HCT116 (cell line): Measurements from ENCODE around the gene FSCN2. TPM values are rescaled to one million over a fixed set of nuclear protein-coding genes. Genes with fewer than 3 reads are reported as not detected.

Experiments used
- ATAC-seq: fragments of 200-7000 bp; cut with Tn5 transposase; 2 replicates; pipeline ENCODE4 v1.9.1; 2020; ENCODE audit warnings: mild to moderate bottlenecking, moderate library complexity
- Bru-seq: library from RNA; stranded (reverse); fragments of 400-500 nt; gene quantifications from one replicate; lab custom pipeline; 2021; lab: Mats Ljungman, UMichigan
- BruChase-seq, 2 experiments: library from RNA; stranded (reverse); fragments of 400-500 nt; gene quantifications; one replicate each; lab custom pipeline; 2021; lab: Mats Ljungman, UMichigan
- BruUV-seq: library from RNA; stranded (reverse); fragments of 400-500 nt; replicated peaks from 2 replicates; lab custom pipeline; 2021; lab: Mats Ljungman, UMichigan
- CTCF ChIA-PET: fragments of 300-600 bp; sonication (Branson Sonifier 250); formaldehyde crosslinking; loops from one replicate; lab custom pipeline; 2021; ENCODE audit warnings: antibody characterized with exemption; lab: Charles Lee
- POLR2A ChIA-PET: fragments of 300-600, 350-600 bp; sonication (Branson Sonifier 250); formaldehyde crosslinking; loops from one replicate; lab custom pipeline; 2021; ENCODE audit warnings: antibody characterized with exemption; lab: Charles Lee
- RAD21 ChIA-PET, 2 experiments: fragments of 300-600 bp; sonication (Branson Sonifier 250); formaldehyde crosslinking; loops; one replicate each; lab custom pipeline; 2023; ENCODE audit warnings: low total read pairs in 2 of 2; ENCODE audit not compliant: uncharacterized antibody in 2 of 2, unreplicated experiment in 2 of 2, low non-redundant PET in 1 of 2; lab: Charles Lee
- DNase-seq: peaks from one replicate; pipeline ENCODE4 v3.0.0-alpha.2; 2010; ENCODE audit warnings: low read depth, low spot score
- H2AFZ ChIP-seq: fragments of 200-600 bp; shearing (Covaris generic), sonication (generic); 2 replicates; pipeline ENCODE4 v1.6.1; 2017; ENCODE audit warnings: low read depth, mixed run types, mixed read lengths, antibody characterized with exemption, low read length; ENCODE audit not compliant: poor library complexity, severe bottlenecking
- H3K27ac ChIP-seq: 2 replicates; pipeline ENCODE4 v1.5.1; 2012; ENCODE audit warnings: low read depth, low read length
- H3K27me3 ChIP-seq: fragments of 200-600 bp; sonication (generic); 2 replicates; pipeline ENCODE4 v1.6.1; 2016; ENCODE audit warnings: mixed run types, low read length, mixed read lengths; ENCODE audit not compliant: insufficient read depth
- H3K36me3 ChIP-seq, 2 experiments: fragments of 200-500 bp in 1 of 2; fragments of 200-600 bp in 1 of 2; sonication (Bioruptor generic) in 1 of 2; sonication (generic) in 1 of 2; 2 replicates each; pipeline versions ENCODE4 v1.5.1 to v1.6.1; 2014 to 2016; ENCODE audit warnings: low read length in 2 of 2, inconsistent platforms in 1 of 2, mixed read lengths in 1 of 2, mixed run types in 1 of 2; ENCODE audit not compliant: insufficient read depth in 2 of 2, control insufficient read depth in 1 of 2
- H3K4me1 ChIP-seq, 2 experiments: fragments of 200-600 bp in 1 of 2; sonication (generic) in 1 of 2; 2 replicates each; pipeline versions ENCODE4 v1.5.1 to v1.6.1; 2012 to 2017; ENCODE audit warnings: low read length in 2 of 2, inconsistent platforms in 1 of 2, mild to moderate bottlenecking in 1 of 2, mixed read lengths in 1 of 2, mixed run types in 1 of 2, moderate library complexity in 1 of 2; ENCODE audit not compliant: insufficient read depth in 2 of 2, control insufficient read depth in 1 of 2
- H3K4me2 ChIP-seq: fragments of 200-600 bp; sonication (generic); 2 replicates; pipeline ENCODE4 v1.6.1; 2017; ENCODE audit warnings: mixed run types, low read length, mixed read lengths
- H3K4me3 ChIP-seq, 2 experiments: fragments of 200-600 bp in 1 of 2; sonication (generic) in 1 of 2; replicated peaks in 1 of 2; 2 replicates each; pipeline ENCODE4 v1.5.1; 2011 to 2016; ENCODE audit warnings: low read length in 2 of 2, control low read depth in 1 of 2, low read depth in 1 of 2, mild to moderate bottlenecking in 1 of 2, mixed read lengths in 1 of 2, mixed run types in 1 of 2
- H3K79me2 ChIP-seq: fragments of 200-600 bp; sonication (generic); 2 replicates; pipeline ENCODE4 v1.6.1; 2017; ENCODE audit warnings: mild to moderate bottlenecking, mixed run types, low read length, moderate library complexity, mixed read lengths; ENCODE audit not compliant: insufficient read depth
- H3K9ac ChIP-seq: fragments of 200-600 bp; sonication (generic); 2 replicates; pipeline ENCODE4 v1.6.1; 2016; ENCODE audit warnings: low read length, mixed read lengths
- H3K9me2 ChIP-seq: fragments of 200-600 bp; sonication (generic), shearing (Covaris generic); 2 replicates; pipeline ENCODE4 v1.6.1; 2017; ENCODE audit warnings: mixed run types, mild to moderate bottlenecking, moderate library complexity; ENCODE audit not compliant: insufficient read depth
- H3K9me3 ChIP-seq, 2 experiments: fragments of 200-500 bp in 1 of 2; fragments of 200-600 bp in 1 of 2; sonication (Bioruptor generic) in 1 of 2; sonication (generic) in 1 of 2; 2 replicates each; pipeline ENCODE4 v1.6.1; 2014 to 2017; ENCODE audit warnings: low read length in 2 of 2, mixed read lengths in 2 of 2, inconsistent platforms in 1 of 2, low read depth in 1 of 2, mild to moderate bottlenecking in 1 of 2, mixed run types in 1 of 2, moderate library complexity in 1 of 2; ENCODE audit not compliant: control insufficient read depth in 1 of 2, insufficient read depth in 1 of 2
- H4K20me1 ChIP-seq: fragments of 200-600 bp; sonication (generic), shearing (Covaris generic); 2 replicates; pipeline ENCODE4 v1.6.1; 2017; ENCODE audit warnings: mixed run types, mild to moderate bottlenecking, moderate library complexity; ENCODE audit not compliant: insufficient read depth
- CEBPB ChIP-seq: IDR thresholded peaks from 2 replicates; pipeline ENCODE4 v1.6.1; 2012; ENCODE audit warnings: low read depth
- EGR1 ChIP-seq: IDR thresholded peaks from 2 replicates; pipeline ENCODE4 v1.6.1; 2012; ENCODE audit warnings: low read depth
- EZH2phosphoT487 ChIP-seq: fragments of 200-600 bp; IDR thresholded peaks from 2 replicates; pipeline ENCODE4 v1.6.1; 2018; ENCODE audit warnings: antibody characterized with exemption, borderline replicate concordance
- POLR2AphosphoS5 ChIP-seq: IDR thresholded peaks from 2 replicates; pipeline ENCODE4 v1.6.1; 2011; ENCODE audit warnings: mild to moderate bottlenecking, low read depth, low read length, moderate library complexity
- SRF ChIP-seq: IDR thresholded peaks from 2 replicates; pipeline ENCODE4 v1.6.1; 2012; ENCODE audit warnings: low read depth
- intact Hi-C: fragments of 100-400 bp; cut with micrococcal nuclease; formaldehyde crosslinking; loops from 2 replicates; pipeline ENCODE4 v1.10.0; 2022
- long read RNA-seq: library from polyadenylated mRNA; unstranded; transcript quantifications from one replicate; pipeline ENCODE4 v2.0.0, GENCODE V29; 2021; ENCODE audit not compliant: unreplicated experiment
- polyA plus RNA-seq: library from polyadenylated mRNA; unstranded; fragments of >200 nt; gene quantifications from 2 replicates; pipeline ENCODE4 v1.2.1, GENCODE V29; 2012; ENCODE audit warnings: missing spikeins
- total RNA-seq: library from RNA; stranded (reverse); gene quantifications from one replicate; pipeline ENCODE4 v1.2.1, GENCODE V29; 2021; ENCODE audit not compliant: unreplicated experiment
- TF ChIP-seq, protein P1 (sequence below), 3 experiments: fragments of 200-600 bp in 1 of 3; sonication (generic) in 1 of 3; IDR thresholded peaks in 2 of 3; conservative IDR thresholded peaks in 1 of 3; 2 replicates each; pipeline ENCODE4 v1.5.1; 2012 to 2017; ENCODE audit warnings: low read depth in 2 of 3, low read length in 2 of 3, antibody characterized with exemption in 1 of 3, borderline replicate concordance in 1 of 3, control low read depth in 1 of 3, mild to moderate bottlenecking in 1 of 3, mixed read lengths in 1 of 3, mixed run types in 1 of 3, moderate library complexity in 1 of 3; ENCODE audit not compliant: insufficient read depth in 1 of 3

FSCN2 gene
- 10.1 TPM for total RNA-seq
- 5.9 and 6.4 TPM in 2 replicates for polyA plus RNA-seq
- Bru-seq, nascent RNA: percentile 77 among the genes with signal in this experiment
- percentile 79 among the genes with signal in this experiment for BruChase-seq, experiment 1, labeled RNA remaining after a 6-hour chase
- percentile 71 among the genes with signal in this experiment for BruChase-seq, experiment 2, labeled RNA remaining after a 2-hour chase
- long read RNA-seq, partial matches to known transcripts: 1 of 4 reads
- long read RNA-seq, other reads (novel, unspliced or antisense): 0 of 4 reads

- Histone ChIP-seq H3K9me3 (peaks cover 0 to 7% of the 10 kb centered on the region in 2 experiments; a peak in 1 of 4 replicates), H3K4me2 (peak within 1 kb of the TSS; percentile 75), H3K4me3 (peak within 1 kb of the TSS; percentile 40 to 58), H3K9ac (peak within 1 kb of the TSS; percentile 68), H4K20me1 (no peaks in the 10 kb centered on the region), H3K36me3 (no peaks in the 10 kb centered on the region), H3K27ac (peak within 1 kb of the TSS; percentile 72), H3K9me2 (no peaks in the 10 kb centered on the region), H3K4me1 (peaks cover 12 to 41% of the 10 kb centered on the region in 2 experiments), H3K27me3 (no peaks in the 10 kb centered on the region), H2AFZ (no peak within 1 kb of the TSS), H3K79me2 (no peaks in the 10 kb centered on the region)
- ATAC-seq (peak; percentile 83), DNase-seq (no peak)
- intact Hi-C loops: no loop called here
- CTCF ChIA-PET: interaction anchor here (0.6 to 1.3 kb wide), 2 partner anchors 9 to 23 kb away, joined by 3 read pairs; no protein-coding TSS in a partner anchor
- TSS peak; percentile 72 for BruUV-seq
- RAD21 ChIA-PET: interaction anchor here (0.7 to 1.6 kb wide), 2 partner anchors 9 to 43 kb away, joined by 4 to 5 read pairs; no protein-coding TSS in a partner anchor
- POLR2A ChIA-PET: interaction anchor here (0.8 to 2.2 kb wide), 3 partner anchors 10 to 15 kb away, joined by 3 to 6 read pairs (median 3); partner anchors contain the start of gene ACTG1
- peak; percentile 99 for TF ChIP-seq EGR1
- TF ChIP-seq EZH2phosphoT487: no peak
- TF ChIP-seq CEBPB: no peak
- TF ChIP-seq, protein P1, sequence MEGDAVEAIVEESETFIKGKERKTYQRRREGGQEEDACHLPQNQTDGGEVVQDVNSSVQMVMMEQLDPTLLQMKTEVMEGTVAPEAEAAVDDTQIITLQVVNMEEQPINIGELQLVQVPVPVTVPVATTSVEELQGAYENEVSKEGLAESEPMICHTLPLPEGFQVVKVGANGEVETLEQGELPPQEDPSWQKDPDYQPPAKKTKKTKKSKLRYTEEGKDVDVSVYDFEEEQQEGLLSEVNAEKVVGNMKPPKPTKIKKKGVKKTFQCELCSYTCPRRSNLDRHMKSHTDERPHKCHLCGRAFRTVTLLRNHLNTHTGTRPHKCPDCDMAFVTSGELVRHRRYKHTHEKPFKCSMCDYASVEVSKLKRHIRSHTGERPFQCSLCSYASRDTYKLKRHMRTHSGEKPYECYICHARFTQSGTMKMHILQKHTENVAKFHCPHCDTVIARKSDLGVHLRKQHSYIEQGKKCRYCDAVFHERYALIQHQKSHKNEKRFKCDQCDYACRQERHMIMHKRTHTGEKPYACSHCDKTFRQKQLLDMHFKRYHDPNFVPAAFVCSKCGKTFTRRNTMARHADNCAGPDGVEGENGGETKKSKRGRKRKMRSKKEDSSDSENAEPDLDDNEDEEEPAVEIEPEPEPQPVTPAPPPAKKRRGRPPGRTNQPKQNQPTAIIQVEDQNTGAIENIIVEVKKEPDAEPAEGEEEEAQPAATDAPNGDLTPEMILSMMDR (IDR thresholded peaks at IDR 0.05 in 2 of 3, conservative IDR thresholded peaks at IDR 0.05 in 1 of 3; ENCODE audit: borderline replicate concordance in 1 of 3, insufficient read depth in 1 of 3, low read depth in 2 of 3, low read length in 2 of 3): peak in 2 of 3 experiments; percentile 39 to 60; a peak in 4 of 6 replicates
- TF ChIP-seq SRF: no peak
- TF ChIP-seq POLR2AphosphoS5: peak; percentile 87
- TF ChIP-seq, all 23 proteins: peak for 3
These were observed at the start of gene FSCN2 for GRCh38 chr17:81527591-81528383. FSCN2 (plus strand) TSS chr17:81528377; CDS start chr17:81528532, 155 bp downstream.
